ENCODE results near the gene AIF1L. TPM values are rescaled to one million over a fixed set of nuclear protein-coding genes. Genes with fewer than 3 reads are reported as not detected.
A peak's percentile ranks its signal among the peaks of the same experiment; 100 is the strongest.

AIF1L gene
- total RNA-seq, 4 donors from 2014 or later: 17.2 to 33.0 (median 20.7) TPM

DNA sequence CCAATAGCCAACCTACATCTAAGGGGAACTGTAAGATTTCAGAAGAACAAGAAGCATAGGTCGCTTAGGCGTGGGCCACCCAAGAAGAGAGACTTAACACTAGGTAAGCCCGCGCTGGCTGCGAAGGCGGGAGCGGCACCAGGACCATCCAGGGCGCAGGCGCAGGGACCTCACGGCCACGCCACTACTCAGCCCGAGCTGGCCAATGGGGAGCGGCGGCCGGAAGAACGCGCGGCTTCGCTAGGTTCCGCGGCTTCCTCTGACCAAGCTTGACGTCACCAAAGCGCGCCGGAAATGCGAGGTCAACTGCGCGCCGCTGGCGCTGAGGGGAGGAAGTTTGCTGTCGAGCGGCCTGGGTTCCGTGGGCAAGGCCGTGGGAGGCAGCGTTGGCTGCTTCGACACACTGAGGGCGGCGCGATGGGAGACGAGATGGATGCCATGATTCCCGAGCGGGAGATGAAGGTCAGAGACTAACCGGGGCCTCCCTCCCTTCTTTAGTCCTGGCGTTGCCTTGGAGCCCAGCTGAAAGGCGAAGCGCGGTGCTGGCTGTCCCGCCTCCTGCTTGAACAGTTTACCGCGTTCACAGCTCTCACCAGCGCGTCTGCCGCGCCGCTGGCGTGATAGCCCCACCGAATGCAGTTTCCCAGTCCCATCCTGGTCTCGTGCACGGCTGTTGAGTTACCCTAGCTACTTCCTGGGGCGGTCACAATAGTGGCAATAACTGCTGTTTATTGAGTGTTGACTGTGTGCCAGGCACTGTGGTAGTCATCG lies 29.1 kb downstream of the AIF1L start, which contains the start of gene NUP214:
Gene NUP214 (plus strand): TSS at position 299 of the 771 bp plus-strand sequence. CDS start 119 bp downstream, at position 418.
- intact Hi-C loops (cut with DNase I; ENCODE audit: low total_unique reads): no loop called here
- TF ChIP-seq CTCF (IDR thresholded peaks at IDR 0.05) (no peak), POLR2A (IDR thresholded peaks at IDR 0.05) (no peak)
- peak within 1 kb of the TSS; percentile 100 for H3K4me3 ChIP-seq (ENCODE audit: low read depth, poor library complexity, severe bottlenecking)
- peak; percentile 97 to 100 for DNase-seq (ENCODE audit: low spot score in 2 of 2)
- WGBS, 2 donors: 0 to 1% methylated on average over 39 to 53 of the region's 61 CpGs

GRCh38 chr9:131126059-131126426 lies 29.7 kb downstream of the AIF1L start:
- TF ChIP-seq CTCF (IDR thresholded peaks at IDR 0.05) (no peak), POLR2A (IDR thresholded peaks at IDR 0.05) (no peak)
- DNase-seq (ENCODE audit: low spot score in 2 of 2): no peak
- 0 to 1% methylated on average over 11 of the region's 11 CpGs for WGBS, 2 donors
- intact Hi-C loops (cut with DNase I; ENCODE audit: low total_unique reads): no loop called here
- peak overlapping the region; percentile 100 for H3K4me3 ChIP-seq (ENCODE audit: low read depth, poor library complexity, severe bottlenecking)

DNA sequence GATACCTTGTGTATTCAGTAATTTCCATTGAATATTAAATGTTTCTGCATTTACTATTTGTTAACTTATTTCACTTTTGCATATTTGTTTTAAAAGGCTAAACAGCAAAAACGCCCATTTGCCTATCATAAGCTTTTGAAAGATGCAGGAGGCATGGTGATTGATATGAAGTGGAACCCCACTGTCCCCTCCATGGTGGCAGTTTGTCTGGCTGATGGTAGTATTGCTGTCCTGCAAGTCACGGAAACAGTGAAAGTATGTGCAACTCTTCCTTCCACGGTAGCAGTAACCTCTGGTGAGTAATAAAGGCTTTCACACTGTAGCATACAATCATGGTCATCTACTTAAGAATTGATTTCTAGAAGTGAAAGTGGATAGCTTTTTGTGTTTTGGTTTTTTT lies 32.9 kb downstream of the AIF1L start:
- no peak overlapping the region for H3K4me3 ChIP-seq (ENCODE audit: low read depth, poor library complexity, severe bottlenecking)
- intact Hi-C loops (cut with DNase I; ENCODE audit: low total_unique reads): no loop called here
- DNase-seq (ENCODE audit: low spot score in 2 of 2): no peak
- TF ChIP-seq POLR2A (IDR thresholded peaks at IDR 0.05): no peak
- TF ChIP-seq CTCF (IDR thresholded peaks at IDR 0.05): no peak
- WGBS, 2 donors: 78 to 84% methylated on average over 3 of the region's 3 CpGs

DNA sequence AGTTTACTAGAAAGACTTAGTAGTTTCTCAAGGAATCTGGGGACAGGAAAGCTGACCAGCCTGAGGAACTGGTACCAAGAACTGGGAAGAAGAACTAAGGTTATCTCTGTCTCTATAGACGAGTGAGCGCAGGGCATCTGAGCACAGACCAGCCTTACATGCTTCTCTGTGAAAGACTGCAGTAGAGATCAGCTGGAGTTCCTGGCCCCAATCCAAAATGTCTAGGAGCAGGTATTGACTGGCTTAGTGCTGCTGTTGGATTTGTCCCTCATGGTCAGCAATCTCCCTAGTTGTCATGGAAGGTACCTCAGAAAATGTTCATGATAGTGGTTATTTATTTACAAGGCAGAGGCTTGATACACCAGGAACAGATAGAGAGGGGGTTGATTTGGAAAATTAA lies 42.3 kb downstream of the AIF1L start:
- no peak for TF ChIP-seq POLR2A (IDR thresholded peaks at IDR 0.05)
- TF ChIP-seq CTCF (IDR thresholded peaks at IDR 0.05): no peak
- intact Hi-C loops (cut with DNase I; ENCODE audit: low total_unique reads): no loop called here
- H3K4me3 ChIP-seq (ENCODE audit: low read depth, poor library complexity, severe bottlenecking): no peak overlapping the region
- no peak for DNase-seq (ENCODE audit: low spot score in 2 of 2)
- WGBS, 2 donors: 90 to 96% methylated on average over 2 of the region's 2 CpGs

GRCh38 chr9:131140112-131140511 lies 43.8 kb downstream of the AIF1L start:
- 96% methylated on average over 4 of the region's 4 CpGs for WGBS, 2 donors
- TF ChIP-seq CTCF (IDR thresholded peaks at IDR 0.05): no peak
- TF ChIP-seq POLR2A (IDR thresholded peaks at IDR 0.05): no peak
- intact Hi-C loops (cut with DNase I; ENCODE audit: low total_unique reads): no loop called here
- no peak for DNase-seq (ENCODE audit: low spot score in 2 of 2)
- H3K4me3 ChIP-seq (ENCODE audit: low read depth, poor library complexity, severe bottlenecking): no peak overlapping the region

- no peak for TF ChIP-seq CTCF (IDR thresholded peaks at IDR 0.05)
- no peak for TF ChIP-seq POLR2A (IDR thresholded peaks at IDR 0.05)
- WGBS, 2 donors: 91 to 97% methylated on average over 3 of the region's 3 CpGs
Measured at GRCh38 chr9:131140550-131140949, 44.2 kb downstream of the AIF1L start.

More at GRCh38 chr9:131140550-131140949, 44.2 kb downstream of the AIF1L start:
- no peak overlapping the region for H3K4me3 ChIP-seq (ENCODE audit: low read depth, poor library complexity, severe bottlenecking)
- intact Hi-C loops (cut with DNase I; ENCODE audit: low total_unique reads): no loop called here
- DNase-seq (ENCODE audit: low spot score in 2 of 2): no peak
